Measurements from ENCODE around the gene PALM3.
A peak's percentile ranks its signal among the peaks of the same experiment; 100 is the strongest.

The PALM3 gene

GRCh38 chr19:14089662-14090508 is 28.0 kb upstream of the PALM3 start:
- no peak for DNase-seq

DNA sequence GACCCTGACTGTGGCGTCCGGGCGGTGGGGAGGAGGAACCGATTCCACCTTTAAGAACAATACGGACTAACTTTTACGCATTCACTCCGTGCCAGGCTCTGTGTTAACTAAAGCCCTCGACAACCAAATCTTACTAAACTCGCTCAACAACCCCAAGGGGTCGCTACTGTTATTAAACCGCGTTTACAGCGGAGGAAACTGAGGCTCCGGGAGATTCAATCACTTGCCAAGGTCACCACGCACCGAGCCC is 27.5 kb upstream of the PALM3 start:
- DNase-seq: no peak

- no peak for DNase-seq
Measured at GRCh38 chr19:14088634-14089411, 26.9 kb upstream of the PALM3 start.

GRCh38 chr19:14086098-14086497 is 24.2 kb upstream of the PALM3 start:
- DNase-seq: no peak

- DNase-seq: no peak
Measured at GRCh38 chr19:14085309-14085995, 23.6 kb upstream of the PALM3 start, which contains the start of gene C19orf67. Gene C19orf67 (minus strand): TSS chr19:14085783. CDS start chr19:14085627, 156 bp downstream.

GRCh38 chr19:14082675-14082960 is 20.7 kb upstream of the PALM3 start:
- DNase-seq: no peak

- DNase-seq: no peak
Measured at GRCh38 chr19:14081797-14082674, 20.2 kb upstream of the PALM3 start.

- DNase-seq: peak; percentile 99
Measured at GRCh38 chr19:14080887-14081796, 19.3 kb upstream of the PALM3 start.

DNA sequence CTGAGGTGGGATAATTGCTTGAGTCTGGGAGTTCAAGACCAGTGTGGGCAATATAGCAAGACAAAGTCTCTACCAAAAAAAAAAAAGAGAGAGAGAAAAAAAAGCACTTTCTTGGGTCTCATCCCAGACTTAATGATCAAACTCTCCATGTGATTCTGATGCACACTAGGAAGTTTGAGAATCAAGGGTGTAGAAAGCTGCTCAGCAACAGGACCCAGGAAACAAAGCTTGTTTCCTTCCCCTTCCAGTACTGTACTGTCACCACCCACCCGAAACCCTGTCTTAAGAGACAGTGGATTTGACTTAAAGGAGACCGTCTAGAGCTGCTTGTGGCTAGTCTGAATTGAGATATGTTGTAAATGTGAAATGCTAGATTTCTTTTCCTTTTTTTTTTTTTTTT is 16.5 kb upstream of the PALM3 start:
- no peak for DNase-seq

GRCh38 chr19:14073925-14074838 is 12.3 kb upstream of the PALM3 start:
- no peak for DNase-seq

GRCh38 chr19:14073261-14073924 is 11.5 kb upstream of the PALM3 start:
- peak; percentile 35 for DNase-seq

DNA sequence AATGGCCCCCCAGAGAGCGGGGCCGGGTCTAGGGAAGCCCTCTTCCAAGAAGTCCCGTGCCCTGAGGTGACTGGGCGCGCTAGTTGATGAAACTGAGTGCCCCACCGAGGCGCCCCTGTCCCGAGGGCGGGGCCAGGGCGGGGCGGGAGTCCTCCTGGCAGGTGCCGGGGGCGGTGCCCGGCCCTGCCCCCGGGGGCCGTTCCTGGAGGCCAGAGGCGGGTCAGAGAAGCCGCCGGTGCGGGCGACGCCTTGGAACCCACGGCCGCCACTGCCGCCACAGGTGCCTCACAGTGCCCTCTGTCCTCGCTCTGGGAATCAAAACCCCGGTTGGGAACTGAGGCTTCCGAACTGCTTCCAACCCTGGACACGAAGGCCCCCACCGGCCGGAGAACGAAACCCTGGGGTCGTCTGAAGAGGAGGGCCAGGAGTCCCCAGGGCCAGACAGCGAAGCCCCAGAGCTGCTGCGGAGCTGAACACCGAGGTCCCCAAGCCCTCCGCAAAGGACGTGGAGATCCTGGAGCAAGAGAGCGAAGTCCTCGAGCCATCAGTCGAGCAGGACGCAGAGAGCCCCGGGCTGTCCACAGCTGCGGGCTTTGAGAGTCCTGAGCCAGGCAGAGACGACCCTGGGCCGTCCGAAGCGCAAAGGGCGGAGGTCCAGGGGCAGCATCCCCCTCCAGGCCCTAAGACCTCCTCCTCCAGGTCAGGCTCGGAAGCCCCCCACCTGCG is 10.8 kb upstream of the PALM3 start, which contains the start of gene MISP3:
Gene MISP3 (plus strand): TSS at position 252 of the 726 bp plus-strand sequence. CDS start 524 bp downstream, outside the sequence.
- DNase-seq: no peak

DNA sequence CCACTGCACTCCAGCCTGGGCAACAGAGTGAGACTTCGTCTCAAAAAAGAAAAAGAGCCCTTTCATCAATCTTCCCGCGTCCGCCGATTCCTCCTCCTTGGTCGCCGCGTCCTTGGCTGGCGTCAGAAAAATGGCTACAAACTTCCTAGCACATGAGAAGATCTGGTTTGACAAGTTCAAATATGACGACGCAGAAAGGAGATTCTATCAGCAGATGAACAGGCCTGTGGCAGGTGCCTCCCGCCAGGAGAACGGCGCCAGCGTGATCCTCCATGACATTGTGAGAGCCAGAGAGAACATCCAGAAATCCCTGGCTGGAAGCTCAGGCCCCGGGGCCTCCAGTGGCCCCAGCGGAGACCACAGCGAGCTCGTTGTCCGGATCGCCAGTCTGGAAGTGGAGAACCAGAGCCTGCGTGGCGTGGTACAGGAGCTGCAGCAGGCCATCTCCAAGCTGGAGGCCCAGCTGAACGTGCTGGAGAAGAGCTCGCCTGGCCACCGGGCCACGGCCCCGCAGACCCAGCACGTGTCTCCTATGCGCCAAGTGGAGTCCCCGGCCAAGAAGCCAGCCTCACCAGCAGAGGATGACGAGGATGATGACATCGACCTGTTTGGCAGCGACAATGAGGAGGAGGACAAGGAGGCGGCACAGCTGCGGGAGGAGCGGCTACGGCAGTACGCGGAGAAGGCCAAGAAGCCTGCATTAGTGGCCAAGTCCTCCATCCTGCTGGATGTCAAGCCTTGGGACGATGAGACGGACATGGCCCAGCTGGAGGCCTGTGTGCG is 8.6 kb upstream of the PALM3 start:
- DNase-seq: no peak

DNA sequence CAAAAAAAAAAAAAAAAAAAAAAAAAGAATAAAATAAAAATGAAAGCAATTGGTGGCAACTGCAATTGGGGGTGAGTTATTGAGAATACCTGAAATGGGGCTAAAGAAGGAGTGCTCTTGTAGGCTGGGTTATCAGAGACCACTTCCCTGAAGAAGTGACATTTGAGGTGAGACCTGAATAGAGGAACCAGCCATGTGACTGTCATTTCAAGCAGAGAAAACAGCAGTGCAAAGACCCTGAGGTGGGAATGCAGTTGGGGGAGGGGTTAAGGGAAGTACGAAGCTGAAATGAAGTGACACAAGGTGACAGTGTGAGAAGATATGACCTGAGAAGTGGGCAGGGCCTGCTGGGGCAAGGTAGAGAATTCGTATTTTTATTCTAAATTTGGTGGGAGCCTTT is 4.3 kb upstream of the PALM3 start:
- no peak for DNase-seq

DNA sequence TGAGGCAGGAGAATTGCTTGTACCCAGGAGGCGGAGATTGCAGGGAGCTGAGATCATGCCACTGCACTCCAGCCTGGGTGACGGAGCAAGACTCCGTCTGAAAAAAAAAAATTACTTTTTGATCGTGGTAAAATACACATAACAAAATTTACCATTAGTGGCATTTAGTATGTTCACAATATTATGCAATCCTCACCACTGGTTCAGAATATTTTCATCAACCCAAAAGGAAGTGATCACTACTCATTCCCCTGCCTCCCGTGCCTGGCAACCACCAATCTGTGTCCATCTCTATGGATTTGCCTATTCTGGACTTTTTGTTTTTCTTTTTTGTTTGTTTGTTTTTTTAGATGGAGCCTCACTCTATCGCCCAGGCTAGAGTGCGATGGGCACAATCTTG is 1.2 kb upstream of the PALM3 start:
- DNase-seq: no peak

GRCh38 chr19:14062558-14062855 is 631 bp upstream of the PALM3 start:
- no peak for DNase-seq

DNA sequence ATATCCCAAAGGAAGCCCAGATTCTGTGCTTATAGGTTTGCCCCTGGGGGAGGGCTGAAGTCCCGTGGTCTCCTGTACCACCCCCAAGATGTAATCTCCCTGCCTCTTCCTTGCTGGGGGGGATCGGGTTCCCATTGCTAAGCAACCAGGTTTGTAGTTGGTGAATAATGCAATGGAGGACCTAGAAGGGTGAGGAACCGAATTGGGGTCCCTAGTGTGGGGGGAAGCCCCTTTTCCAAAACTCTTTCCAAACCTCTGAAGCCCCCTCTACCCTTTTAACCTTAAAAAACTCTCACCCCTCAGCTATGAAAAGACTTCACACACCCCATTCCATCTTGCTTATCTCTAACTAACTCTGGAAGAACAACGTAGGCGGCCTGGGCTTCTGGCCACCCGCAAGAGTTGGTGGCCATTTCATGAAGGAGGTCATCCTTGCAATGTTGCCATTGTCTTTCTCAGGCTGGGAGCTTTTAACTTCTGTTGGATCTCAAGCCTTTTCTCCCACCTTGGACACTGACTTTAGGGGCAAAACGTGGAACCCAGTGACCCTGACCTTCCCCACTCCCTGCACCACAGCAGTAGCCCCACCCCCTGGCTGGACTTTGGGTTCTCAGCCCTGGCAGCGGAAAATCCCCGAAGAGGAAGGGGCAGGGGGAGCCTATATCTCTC is 661 bp downstream of the PALM3 start:
- no peak for DNase-seq

DNA sequence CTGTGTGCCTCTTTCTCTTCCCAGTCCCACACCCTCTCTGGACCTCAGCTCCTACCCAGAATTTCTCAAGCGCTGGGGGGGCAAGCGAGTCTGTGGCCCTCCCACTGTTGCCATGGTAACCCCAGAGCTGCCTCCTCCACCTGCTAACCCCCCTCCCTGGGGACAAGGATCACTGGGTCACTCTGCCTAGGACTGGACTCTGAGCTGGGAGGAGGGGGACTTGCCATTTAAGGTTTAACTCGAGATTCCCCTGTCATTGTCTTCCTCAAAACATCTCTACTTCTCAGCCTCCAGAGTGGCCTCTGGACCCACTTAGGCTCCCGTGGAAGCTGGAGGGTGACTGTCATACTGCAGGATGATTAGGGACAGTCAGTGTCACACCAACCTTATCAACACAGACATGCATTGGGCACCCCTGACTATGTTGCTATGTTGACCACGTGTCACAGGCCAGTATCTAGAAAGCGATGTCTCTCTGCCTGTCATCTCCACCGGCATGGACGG is 2.2 kb downstream of the PALM3 start:
- DNase-seq: no peak

All from NCI-H446 treated with DMSO at 0.1 percent for 48 hours (cell line).